CD14-positive monocyte (primary cell): ENCODE data around the gene TNIP1. TPM values are rescaled to one million over a fixed set of nuclear protein-coding genes. Genes with fewer than 3 reads are reported as not detected.

Experiments
- DNase-seq, 3 donors: peaks; one replicate each; pipeline ENCODE4 v3.0.0-alpha.2; 2011 to 2022
- H2AFZ ChIP-seq: 2 replicates; pipeline ENCODE4 v1.6.0; 2012; ENCODE audit warnings: mild to moderate bottlenecking, low read depth, low read length, inconsistent platforms; ENCODE audit not compliant: insufficient read depth, poor library complexity, severe bottlenecking
- H3K27ac ChIP-seq, 2 donors: 1 replicate in 1 of 2; 2 replicates in 1 of 2; pipeline ENCODE4 v1.5.1; 2012 to 2013; ENCODE audit warnings: low read length in 2 of 2, control low read depth in 1 of 2, inconsistent platforms in 1 of 2, low read depth in 1 of 2, mild to moderate bottlenecking in 1 of 2
- H3K27me3 ChIP-seq, 2 donors: one replicate each; pipeline versions ENCODE4 v1.6.0 to v1.6.1; 2011 to 2013; ENCODE audit warnings: low read length in 2 of 2; ENCODE audit not compliant: control insufficient read depth in 2 of 2, insufficient read depth in 2 of 2
- H3K36me3 ChIP-seq, 2 donors: replicated peaks in 1 of 2; 1 replicate in 1 of 2; 2 replicates in 1 of 2; pipeline versions ENCODE4 v1.5.1 to v1.6.1; 2012 to 2013; ENCODE audit warnings: low read length in 2 of 2, control low read depth in 1 of 2, inconsistent platforms in 1 of 2, mild to moderate bottlenecking in 1 of 2; ENCODE audit not compliant: insufficient read depth in 2 of 2, control insufficient read depth in 1 of 2
- H3K4me1 ChIP-seq, 2 donors: 1 replicate in 1 of 2; 2 replicates in 1 of 2; pipeline versions ENCODE4 v1.5.1 to v1.6.1; 2012 to 2013; ENCODE audit warnings: low read length in 2 of 2, control low read depth in 1 of 2, inconsistent platforms in 1 of 2, mild to moderate bottlenecking in 1 of 2, moderate library complexity in 1 of 2; ENCODE audit not compliant: insufficient read depth in 2 of 2, control insufficient read depth in 1 of 2
- H3K4me2 ChIP-seq: replicated peaks from 2 replicates; pipeline ENCODE3; 2012; ENCODE audit warnings: low read length, moderate library complexity, mild to moderate bottlenecking; ENCODE audit not compliant: poor library complexity, severe bottlenecking; ENCODE audit errors: extremely low read depth
- H3K4me3 ChIP-seq, 3 experiments: fragments of 200-600 bp in 1 of 3; sonication (generic) in 1 of 3; replicated peaks in 1 of 3; 1 replicate in 2 of 3; 2 replicates in 1 of 3; pipeline ENCODE4 v1.5.1; 2011 to 2013; ENCODE audit warnings: low read length in 3 of 3, mild to moderate bottlenecking in 3 of 3, control low read depth in 2 of 3, low read depth in 2 of 3, inconsistent platforms in 1 of 3, moderate library complexity in 1 of 3
- H3K79me2 ChIP-seq: 2 replicates; pipeline ENCODE4 v1.6.0; 2012; ENCODE audit warnings: mild to moderate bottlenecking, control low read depth, inconsistent platforms, low read length, moderate library complexity; ENCODE audit not compliant: insufficient read depth
- H3K9ac ChIP-seq: 2 replicates; pipeline ENCODE4 v1.6.0; 2017; ENCODE audit warnings: low read length, mild to moderate bottlenecking; ENCODE audit not compliant: insufficient read depth, poor library complexity, severe bottlenecking
- H3K9me3 ChIP-seq, 2 donors: replicated peaks in 1 of 2; 1 replicate in 1 of 2; 2 replicates in 1 of 2; pipeline versions ENCODE4 v1.5.1 to v1.6.1; 2012 to 2013; ENCODE audit warnings: low read length in 2 of 2, control low read depth in 1 of 2; ENCODE audit not compliant: control insufficient read depth in 1 of 2, insufficient read depth in 1 of 2
- H4K20me1 ChIP-seq: 2 replicates; pipeline ENCODE4 v1.6.0; 2012; ENCODE audit warnings: mild to moderate bottlenecking, low read length, control low read depth, moderate library complexity; ENCODE audit not compliant: insufficient read depth
- H3K27ac Mint-ChIP-seq, 7 donors: one replicate each; pipeline ENCODE4 v1.8.0; 2020; ENCODE audit warnings: mild to moderate bottlenecking in 7 of 7, mixed read lengths in 7 of 7, moderate library complexity in 6 of 7, inconsistent platforms in 2 of 7
- H3K27me3 Mint-ChIP-seq, 3 donors: one replicate each; pipeline ENCODE4 v1.8.0; 2021 to 2022; ENCODE audit warnings: low read depth in 3 of 3, mild to moderate bottlenecking in 3 of 3, mixed read lengths in 3 of 3, moderate library complexity in 3 of 3, inconsistent platforms in 1 of 3
- H3K36me3 Mint-ChIP-seq, 2 donors: one replicate each; pipeline ENCODE4 v1.8.0; 2020; ENCODE audit warnings: mixed read lengths in 2 of 2, inconsistent platforms in 1 of 2, mild to moderate bottlenecking in 1 of 2
- H3K4me1 Mint-ChIP-seq: one replicate; pipeline ENCODE4 v1.8.0; 2020; ENCODE audit warnings: mild to moderate bottlenecking, mixed read lengths
- H3K4me3 Mint-ChIP-seq, 2 donors: one replicate each; pipeline ENCODE4 v1.8.0; 2020; ENCODE audit warnings: mild to moderate bottlenecking in 2 of 2, mixed read lengths in 2 of 2, moderate library complexity in 1 of 2
- H3K9me3 Mint-ChIP-seq, 7 donors: one replicate each; pipeline ENCODE4 v1.8.0; 2020 to 2022; ENCODE audit warnings: mixed read lengths in 7 of 7, mild to moderate bottlenecking in 6 of 7, moderate library complexity in 6 of 7, inconsistent platforms in 2 of 7
- CTCF ChIP-seq: fragments of 200-600 bp; IDR thresholded peaks from one replicate; pipeline ENCODE4 v1.8.0; 2022; ENCODE audit warnings: antibody characterized with exemption, mild to moderate bottlenecking
- WGBS: methylation state at CpG from one replicate; pipeline ENCODE4 v1.1.5; 2013; ENCODE audit warnings: missing lambda C conversion rate; ENCODE audit not compliant: insufficient coverage; 5-methylcytosine and 5-hydroxymethylcytosine counted together
- intact Hi-C, 2 donors: fragments of 100-400 bp; cut with micrococcal nuclease; formaldehyde crosslinking; loops; one replicate each; pipeline versions ENCODE4 v1.15.0 to v1.15.1; 2023
- polyA plus RNA-seq, 3 donors: library from polyadenylated mRNA; depleted of rRNA in 1 of 3; unstranded in 2 of 3; stranded (reverse) in 1 of 3; fragments of 300-500 nt in 2 of 3; fragments of >200 nt in 1 of 3; fragmentation: Illumina TruSeq in 2 of 3; gene quantifications; 1 replicate in 2 of 3; 2 replicates in 1 of 3; pipeline ENCODE4 v1.2.3, GENCODE V29; 2012 to 2021

Gene TNIP1
- polyA plus RNA-seq, 3 donors = 30.8 to 108 (median 46.4) TPM

GRCh38 chr5:151063142-151063989 lies 17.5 kb downstream of the TNIP1 start:
- peak overlapping the region; percentile 48 to 81 for H3K4me3 Mint-ChIP-seq
- Histone ChIP-seq H3K36me3 (peaks cover 23 to 61% of the 10 kb centered on the region in 2 donors), H3K4me2 (peak overlapping the region; percentile 58), H3K9ac (peak overlapping the region; percentile 55), H3K9me3 (no peaks in the 10 kb centered on the region), H4K20me1 (peaks cover 79% of the 10 kb centered on the region), H3K27me3 (no peaks in the 10 kb centered on the region), H3K4me3 (peak overlapping the region in 1 of 3 experiments; percentile 43), H3K27ac (peak overlapping the region; percentile 38 to 88), H3K79me2 (peaks cover 81% of the 10 kb centered on the region), H2AFZ (no peak overlapping the region), H3K4me1 (peaks cover 91 to 100% of the 10 kb centered on the region in 2 donors)
- peak; percentile 61 to 84 (median 76) for DNase-seq
- H3K9me3 Mint-ChIP-seq = no peaks in the 10 kb centered on the region
- 33% methylated on average over 11 of the region's 17 CpGs for WGBS
- peaks cover 0 to 4% (median 0%) of the 10 kb centered on the region in 3 donors for H3K27me3 Mint-ChIP-seq
- no peak for TF ChIP-seq CTCF
- H3K4me1 Mint-ChIP-seq = peaks cover 97% of the 10 kb centered on the region
- H3K27ac Mint-ChIP-seq = peak overlapping the region; percentile 90 to 99 (median 92)
- H3K36me3 Mint-ChIP-seq = peaks cover 63 to 79% of the 10 kb centered on the region in 2 donors
- intact Hi-C loops = no loop called here

GRCh38 chr5:151062405-151063141 lies 18.3 kb downstream of the TNIP1 start:
- DNase-seq = no peak
- 62% methylated on average over 5 of the region's 5 CpGs for WGBS
- Histone ChIP-seq H3K79me2 (peaks cover 81% of the 10 kb centered on the region), H4K20me1 (peaks cover 73% of the 10 kb centered on the region), H3K36me3 (peaks cover 23 to 53% of the 10 kb centered on the region in 2 donors), H2AFZ (no peak overlapping the region), H3K4me3 (peak overlapping the region in 1 of 3 experiments; percentile 43), H3K4me1 (peaks cover 92 to 100% of the 10 kb centered on the region in 2 donors), H3K9ac (no peak overlapping the region), H3K4me2 (peak overlapping the region; percentile 58), H3K27ac (peak overlapping the region; percentile 38 to 88), H3K9me3 (no peaks in the 10 kb centered on the region), H3K27me3 (no peaks in the 10 kb centered on the region)
- peaks cover 0 to 4% (median 0%) of the 10 kb centered on the region in 3 donors for H3K27me3 Mint-ChIP-seq
- peaks cover 59 to 79% of the 10 kb centered on the region in 2 donors for H3K36me3 Mint-ChIP-seq
- H3K27ac Mint-ChIP-seq = peak overlapping the region; percentile 90 to 99 (median 95)
- no peaks in the 10 kb centered on the region for H3K9me3 Mint-ChIP-seq
- intact Hi-C loops = no loop called here
- TF ChIP-seq CTCF = no peak
- H3K4me3 Mint-ChIP-seq = peak overlapping the region in 1 of 2 donors; percentile 81
- peaks cover 97% of the 10 kb centered on the region for H3K4me1 Mint-ChIP-seq
